Esophagus squamous epithelium (tissue), 5 donors: ENCODE results near the gene TOMM22. TPM values are rescaled to one million over a fixed set of nuclear protein-coding genes. Genes with fewer than 3 reads are reported as not detected.
A peak's percentile ranks its signal among the peaks of the same experiment; 100 is the strongest.
"Not testable (repeated sequence)": the region's sequence is repeated elsewhere in the genome, so short reads cannot be mapped to it uniquely, and the experiment has no call there.

ENCODE experiments used
- DNase-seq: peaks from one replicate; lab custom pipeline; 2025; lab: John Stamatoyannopoulos, UW
- H3K27ac ChIP-seq, 4 donors: fragments of 200-600 bp; sonication (generic); one replicate each; pipeline ENCODE4 v1.5.1; 2016 to 2019; ENCODE audit warnings: mild to moderate bottlenecking in 1 of 4
- H3K27me3 ChIP-seq, 4 donors: fragments of 200-600 bp; sonication (generic); 1 replicate in 3 of 4; 2 replicates in 1 of 4; pipeline versions ENCODE4 v1.5.1 to v1.6.0; 2017 to 2021; ENCODE audit warnings: antibody characterized with exemption in 1 of 4
- H3K36me3 ChIP-seq, 3 donors: fragments of 200-600 bp; sonication (generic); one replicate each; pipeline ENCODE4 v1.5.1; 2016 to 2019
- H3K4me1 ChIP-seq, 3 donors: fragments of 200-600 bp; sonication (generic); one replicate each; pipeline ENCODE4 v1.5.1; 2017 to 2019
- H3K4me3 ChIP-seq, 4 donors: fragments of 200-600 bp; sonication (generic); 1 replicate in 3 of 4; 2 replicates in 1 of 4; pipeline ENCODE4 v1.5.1; 2016 to 2019; ENCODE audit warnings: mild to moderate bottlenecking in 2 of 4, moderate library complexity in 1 of 4
- H3K9me3 ChIP-seq, 3 donors: fragments of 200-600 bp; sonication (generic); one replicate each; pipeline ENCODE4 v1.5.1; 2016 to 2019
- POLR2A ChIP-seq, 4 donors: fragments of 450-650 bp; IDR thresholded peaks; one replicate each; pipeline ENCODE4 v1.6.1; 2017; ENCODE audit warnings: antibody characterized with exemption in 4 of 4, mild to moderate bottlenecking in 4 of 4, moderate library complexity in 3 of 4
- WGBS, 2 donors: methylation state at CpG; one replicate each; pipeline ENCODE4 v1.1.5; 2018; 5-methylcytosine and 5-hydroxymethylcytosine counted together
- intact Hi-C: fragments of 100-400 bp; cut with DNase I; formaldehyde crosslinking; loops from one replicate; pipeline ENCODE4 v1.15.0; 2022
- total RNA-seq, 4 donors: library from RNA; depleted of rRNA; stranded (reverse); fragments of >200 nt; gene quantifications; one replicate each; pipeline ENCODE4 v1.1.0, GENCODE V29; 2016
- TF ChIP-seq, protein P1 (sequence below), 6 experiments: fragments of 450-650 bp in 4 of 6; fragments of 200-600 bp in 2 of 6; sonication (generic) in 2 of 6; IDR thresholded peaks; one replicate each; pipeline ENCODE4 v1.5.1; 2016 to 2019; ENCODE audit warnings: antibody characterized with exemption in 6 of 6, mild to moderate bottlenecking in 4 of 6, moderate library complexity in 4 of 6
- donor health status: DM: yes; HTN: yes; CAD: no.

The TOMM22 gene
- total RNA-seq = 10 to 100 TPM; 23.4 to 73.7 (median 57.2) TPM

DNA sequence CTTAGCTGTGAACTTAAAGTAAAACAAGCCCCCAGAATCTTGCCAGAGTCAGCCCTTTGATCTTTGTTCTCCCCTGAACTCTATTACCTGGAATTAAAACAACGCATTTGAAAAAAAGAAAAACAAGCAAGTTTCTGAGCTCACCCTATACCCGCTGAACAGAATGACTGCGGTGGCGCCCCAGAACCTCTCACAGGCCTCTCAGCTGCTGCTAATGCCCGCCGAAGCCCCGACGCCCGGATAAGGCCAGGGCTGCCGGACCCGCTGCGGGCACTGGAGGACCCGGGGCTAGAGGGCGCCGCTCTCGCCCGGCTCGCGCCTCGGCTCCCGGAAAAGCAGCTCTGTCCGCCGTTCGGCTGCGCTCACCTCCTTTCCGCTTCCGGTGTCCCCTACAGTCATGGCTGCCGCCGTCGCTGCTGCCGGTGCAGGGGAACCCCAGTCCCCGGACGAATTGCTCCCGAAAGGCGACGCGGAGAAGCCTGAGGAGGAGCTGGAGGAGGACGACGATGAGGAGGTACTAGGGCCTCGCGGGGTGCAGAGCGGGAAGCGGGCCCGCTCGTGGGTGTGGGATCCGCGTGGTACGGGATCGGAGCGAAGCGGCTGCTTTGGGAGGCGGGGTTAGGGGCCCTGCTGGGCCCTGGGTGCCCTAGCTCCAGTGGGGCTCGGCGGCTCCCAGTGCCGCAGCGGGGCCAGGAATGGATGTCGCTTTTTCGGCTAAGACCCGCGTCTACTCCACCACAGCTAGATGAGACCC lies at the start of gene TOMM22:
TOMM22 (plus strand) TSS at position 376 of the 754 bp plus-strand sequence; CDS start at position 398, 22 bp downstream.
- no peaks in the 10 kb centered on the region for H3K27me3 ChIP-seq
- WGBS, 2 donors = 0 to 1% methylated on average over 10 to 16 of the region's 60 CpGs
- intact Hi-C loops = no loop called here
- no peaks in the 10 kb centered on the region for H3K9me3 ChIP-seq
- peak; percentile 30 for DNase-seq
- H3K27ac ChIP-seq = peak within 1 kb of the TSS; percentile 63 to 87 (median 81)
- H3K4me3 ChIP-seq = peak within 1 kb of the TSS; percentile 71 to 95 (median 78)
- peaks cover 0 to 38% (median 20%) of the 10 kb centered on the region in 3 donors for H3K36me3 ChIP-seq
- peaks cover 6 to 24% (median 9%) of the 10 kb centered on the region in 3 donors for H3K4me1 ChIP-seq
- TF ChIP-seq, protein P1, sequence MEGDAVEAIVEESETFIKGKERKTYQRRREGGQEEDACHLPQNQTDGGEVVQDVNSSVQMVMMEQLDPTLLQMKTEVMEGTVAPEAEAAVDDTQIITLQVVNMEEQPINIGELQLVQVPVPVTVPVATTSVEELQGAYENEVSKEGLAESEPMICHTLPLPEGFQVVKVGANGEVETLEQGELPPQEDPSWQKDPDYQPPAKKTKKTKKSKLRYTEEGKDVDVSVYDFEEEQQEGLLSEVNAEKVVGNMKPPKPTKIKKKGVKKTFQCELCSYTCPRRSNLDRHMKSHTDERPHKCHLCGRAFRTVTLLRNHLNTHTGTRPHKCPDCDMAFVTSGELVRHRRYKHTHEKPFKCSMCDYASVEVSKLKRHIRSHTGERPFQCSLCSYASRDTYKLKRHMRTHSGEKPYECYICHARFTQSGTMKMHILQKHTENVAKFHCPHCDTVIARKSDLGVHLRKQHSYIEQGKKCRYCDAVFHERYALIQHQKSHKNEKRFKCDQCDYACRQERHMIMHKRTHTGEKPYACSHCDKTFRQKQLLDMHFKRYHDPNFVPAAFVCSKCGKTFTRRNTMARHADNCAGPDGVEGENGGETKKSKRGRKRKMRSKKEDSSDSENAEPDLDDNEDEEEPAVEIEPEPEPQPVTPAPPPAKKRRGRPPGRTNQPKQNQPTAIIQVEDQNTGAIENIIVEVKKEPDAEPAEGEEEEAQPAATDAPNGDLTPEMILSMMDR (IDR thresholded peaks at IDR 0.05) = peak in 5 of 6 experiments; percentile 10 to 75 (median 48)
- TF ChIP-seq POLR2A (IDR thresholded peaks at IDR 0.05) = peak in 2 of 4 donors; percentile 27 to 63

DNA sequence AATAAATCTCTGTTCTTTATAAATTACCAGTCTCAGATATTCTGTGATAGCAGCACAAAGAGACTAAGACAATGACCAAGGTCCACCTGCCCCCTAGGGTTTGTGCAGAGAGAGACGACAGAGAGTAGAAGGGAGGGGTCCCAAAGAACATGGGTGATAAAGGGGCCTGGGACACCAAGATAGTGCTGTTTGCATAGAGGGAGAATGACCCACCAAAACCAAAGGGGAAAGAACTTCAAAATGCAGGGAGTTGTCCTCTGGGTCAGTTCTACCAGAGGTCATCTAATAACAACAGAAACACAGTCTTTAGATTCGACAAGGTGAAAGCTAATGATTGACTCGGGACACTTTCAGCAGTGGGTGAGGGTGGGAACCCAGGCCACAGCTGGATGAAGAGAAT lies 49.2 kb upstream of the TOMM22 start:
- intact Hi-C loops = no loop called here
- TF ChIP-seq POLR2A (IDR thresholded peaks at IDR 0.05) = no peak
- TF ChIP-seq, protein P1 (IDR thresholded peaks at IDR 0.05) = no peak
- 78 to 84% methylated on average over 3 of the region's 3 CpGs for WGBS, 2 donors

DNA sequence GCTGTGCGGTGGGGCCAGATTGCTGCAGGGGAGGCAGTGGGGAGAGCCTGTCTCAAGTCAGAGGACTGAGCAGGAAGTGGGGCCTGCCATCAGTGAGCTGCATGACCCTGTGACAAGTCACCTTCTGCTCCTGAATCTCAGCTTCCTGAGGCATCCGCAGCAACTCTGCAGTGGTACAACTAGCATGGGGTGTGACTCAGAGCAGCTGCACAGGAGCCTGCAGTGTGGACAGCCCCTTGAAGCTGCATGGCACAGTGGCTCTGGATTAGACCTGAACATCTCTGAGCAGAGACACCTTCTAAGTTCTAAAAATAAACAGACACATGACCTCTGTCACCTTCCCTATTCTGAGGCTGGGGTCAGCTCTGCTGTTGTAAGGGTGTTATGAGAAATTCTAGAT lies 43.5 kb upstream of the TOMM22 start:
- WGBS, 2 donors = 70 to 83% methylated on average over 1 to 2 of the region's 2 CpGs
- Histone ChIP-seq H3K27ac (no peak overlapping the region), H3K9me3 (no peaks in the 10 kb centered on the region), H3K4me3 (no peak overlapping the region), H3K36me3 (no peaks in the 10 kb centered on the region), H3K27me3 (no peaks in the 10 kb centered on the region), H3K4me1 (no peaks in the 10 kb centered on the region)
- intact Hi-C loops = no loop called here
- no peak for TF ChIP-seq POLR2A (IDR thresholded peaks at IDR 0.05)
- TF ChIP-seq, protein P1 (IDR thresholded peaks at IDR 0.05) = no peak
- DNase-seq = no peak

More for the DNA sequence above, 49.2 kb upstream of the TOMM22 start:
- Histone ChIP-seq H3K27me3 (no peaks in the 10 kb centered on the region), H3K36me3 (no peaks in the 10 kb centered on the region), H3K4me3 (no peak overlapping the region), H3K4me1 (no peaks in the 10 kb centered on the region), H3K9me3 (no peaks in the 10 kb centered on the region), H3K27ac (no peak overlapping the region)
- DNase-seq = no peak

DNA sequence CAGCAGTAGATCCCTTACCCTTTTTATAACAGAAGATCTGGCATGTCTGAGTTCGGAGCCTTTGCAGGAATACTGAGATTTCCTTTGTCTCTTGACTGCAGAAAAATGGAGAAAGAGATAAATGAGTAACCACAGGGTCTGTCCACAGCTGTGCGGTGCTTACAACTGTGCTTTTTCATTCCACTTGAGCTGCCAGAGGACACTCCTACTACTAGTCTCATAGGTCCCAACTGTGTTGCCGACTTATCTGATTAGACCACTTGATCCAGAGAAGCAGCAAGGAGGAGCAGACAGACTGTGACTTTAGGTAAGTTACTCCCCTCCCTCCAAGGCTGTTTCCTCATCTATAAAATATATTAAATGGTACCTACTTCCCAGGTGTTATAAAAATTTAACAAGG lies 43.0 kb upstream of the TOMM22 start:
- Histone ChIP-seq H3K27ac (no peak overlapping the region), H3K4me1 (no peaks in the 10 kb centered on the region), H3K9me3 (no peaks in the 10 kb centered on the region), H3K27me3 (no peaks in the 10 kb centered on the region), H3K4me3 (no peak overlapping the region), H3K36me3 (no peaks in the 10 kb centered on the region)
- WGBS, 2 donors = 81 to 83% methylated on average over 3 of the region's 3 CpGs
- intact Hi-C loops = no loop called here
- DNase-seq = no peak
- TF ChIP-seq, protein P1 (IDR thresholded peaks at IDR 0.05) = no peak
- TF ChIP-seq POLR2A (IDR thresholded peaks at IDR 0.05) = no peak

DNA sequence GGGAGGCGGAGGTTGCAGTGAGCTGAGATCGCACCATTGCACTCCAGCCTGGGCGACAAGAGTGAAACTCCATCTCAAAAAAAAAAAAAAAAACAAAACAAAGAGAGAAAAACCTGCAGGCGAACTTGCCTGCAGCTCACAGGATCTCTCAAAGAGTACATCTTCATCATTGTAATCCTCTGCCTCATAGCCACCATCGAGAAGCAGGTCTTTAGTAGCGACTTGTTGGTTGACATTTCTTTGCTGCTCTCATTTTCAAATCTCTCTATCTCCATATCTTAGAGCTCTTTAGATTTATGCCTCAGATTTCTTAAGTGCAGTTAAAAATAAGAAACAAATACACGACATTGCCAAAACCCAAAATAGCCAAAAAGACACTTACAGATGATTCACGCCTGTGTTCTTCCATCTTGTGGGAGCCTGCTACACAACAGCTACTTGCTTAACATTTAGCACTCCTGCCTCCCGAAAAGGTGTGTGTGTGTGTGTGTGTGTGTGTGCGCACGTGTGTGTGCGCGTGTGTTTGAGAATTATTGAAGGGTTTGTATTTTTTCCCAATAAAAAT lies 40.2 kb upstream of the TOMM22 start:
- Histone ChIP-seq H3K27me3 (no peaks in the 10 kb centered on the region), H3K27ac (no peak overlapping the region), H3K9me3 (no peaks in the 10 kb centered on the region), H3K4me1 (peaks cover 0 to 12% (median 0%) of the 10 kb centered on the region in 3 donors), H3K4me3 (no peak overlapping the region), H3K36me3 (no peaks in the 10 kb centered on the region)
- DNase-seq = no peak
- intact Hi-C loops = no loop called here
- TF ChIP-seq, protein P1 (IDR thresholded peaks at IDR 0.05) = no peak
- no peak for TF ChIP-seq POLR2A (IDR thresholded peaks at IDR 0.05)
- WGBS, 2 donors = 85 to 91% methylated on average over 12 of the region's 13 CpGs

DNA sequence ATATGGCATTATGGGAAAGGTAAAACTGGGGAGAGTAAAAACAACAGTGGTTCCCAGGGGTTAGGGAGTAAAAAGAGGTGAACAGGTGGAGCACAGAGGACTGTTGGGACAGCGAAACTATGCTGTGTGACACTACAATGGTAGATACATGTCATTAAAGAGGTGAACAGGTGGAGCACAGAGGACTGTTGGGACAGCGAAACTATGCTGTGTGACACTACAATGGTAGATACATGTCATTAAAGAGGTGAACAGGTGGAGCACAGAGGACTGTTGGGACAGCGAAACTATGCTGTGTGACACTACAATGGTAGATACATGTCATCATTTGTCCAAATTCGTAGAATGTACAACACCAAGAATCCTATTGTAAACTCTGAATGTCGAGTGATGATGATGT lies 37.5 kb upstream of the TOMM22 start:
- H3K36me3 ChIP-seq, H3K4me3 ChIP-seq, H3K27ac ChIP-seq, H3K9me3 ChIP-seq, H3K27me3 ChIP-seq, intact Hi-C loops, DNase-seq: not testable (repeated sequence)
- WGBS, 2 donors = 85 to 94% methylated on average over 5 of the region's 5 CpGs
- peaks cover 0 to 12% (median 0%) of the 10 kb centered on the region in 3 donors for H3K4me1 ChIP-seq
